Stimulated activated CD4-positive, alpha-beta T cell treated with anti-CD3 and anti-CD28 coated beads, Interleukin-12 subunit alpha, Interleukin-12 subunit beta, amount 100 ng/mL, for 48 hours (primary cell): ENCODE measurements around the gene GJB2.

Source experiments
- DNase-seq, 3 donors: peaks; one replicate each; pipeline ENCODE4 v3.0.0-alpha.2; 2020; ENCODE audit warnings: low read depth in 2 of 3, low spot score in 1 of 3

The GJB2 gene

DNA sequence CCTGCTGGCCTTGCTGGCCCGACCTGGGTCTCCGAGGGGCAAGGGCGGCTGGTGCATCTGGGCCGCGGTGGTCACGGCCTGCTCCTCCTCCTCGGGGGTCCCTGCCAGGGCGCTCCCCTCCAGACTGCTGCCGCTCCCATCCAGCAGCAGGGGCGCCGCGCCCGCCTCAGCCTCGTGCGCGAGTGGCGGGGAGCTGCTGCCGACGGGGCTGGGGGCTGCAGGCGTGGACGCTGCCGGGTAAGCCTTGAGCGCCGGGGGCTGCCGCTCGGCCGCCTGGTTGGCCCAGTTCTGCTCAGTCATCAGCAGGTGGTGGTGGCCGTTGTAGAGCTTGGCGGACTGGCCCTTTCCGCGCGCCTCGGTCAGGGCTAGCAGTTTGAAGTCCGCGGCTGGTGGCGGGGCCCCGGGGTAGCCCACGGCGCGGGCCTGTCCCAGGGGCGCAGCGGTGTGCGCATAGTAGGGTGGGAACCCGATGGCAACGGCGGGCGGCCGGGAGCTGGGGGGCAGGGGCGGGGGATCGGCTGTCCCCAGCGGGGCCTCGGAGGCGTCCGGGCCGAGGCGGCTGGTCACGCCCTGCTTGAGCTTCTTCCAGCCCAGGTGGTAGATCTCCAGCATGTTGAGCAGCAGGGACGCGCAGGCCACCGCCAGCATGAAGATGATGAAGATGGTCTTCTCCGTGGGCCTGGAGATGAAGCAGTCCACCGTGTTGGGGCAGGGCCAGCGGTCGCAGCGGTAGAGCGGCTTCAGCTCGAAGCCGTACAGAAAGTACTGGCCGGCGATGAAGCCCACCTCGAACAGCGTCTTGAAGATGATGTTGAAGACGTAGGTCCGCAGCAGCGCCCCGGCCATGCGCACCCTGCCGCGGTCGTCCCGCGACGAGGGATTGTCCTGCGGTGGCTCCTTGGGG is 50.5 kb downstream of the GJB2 start:
- DNase-seq = no peak

DNA sequence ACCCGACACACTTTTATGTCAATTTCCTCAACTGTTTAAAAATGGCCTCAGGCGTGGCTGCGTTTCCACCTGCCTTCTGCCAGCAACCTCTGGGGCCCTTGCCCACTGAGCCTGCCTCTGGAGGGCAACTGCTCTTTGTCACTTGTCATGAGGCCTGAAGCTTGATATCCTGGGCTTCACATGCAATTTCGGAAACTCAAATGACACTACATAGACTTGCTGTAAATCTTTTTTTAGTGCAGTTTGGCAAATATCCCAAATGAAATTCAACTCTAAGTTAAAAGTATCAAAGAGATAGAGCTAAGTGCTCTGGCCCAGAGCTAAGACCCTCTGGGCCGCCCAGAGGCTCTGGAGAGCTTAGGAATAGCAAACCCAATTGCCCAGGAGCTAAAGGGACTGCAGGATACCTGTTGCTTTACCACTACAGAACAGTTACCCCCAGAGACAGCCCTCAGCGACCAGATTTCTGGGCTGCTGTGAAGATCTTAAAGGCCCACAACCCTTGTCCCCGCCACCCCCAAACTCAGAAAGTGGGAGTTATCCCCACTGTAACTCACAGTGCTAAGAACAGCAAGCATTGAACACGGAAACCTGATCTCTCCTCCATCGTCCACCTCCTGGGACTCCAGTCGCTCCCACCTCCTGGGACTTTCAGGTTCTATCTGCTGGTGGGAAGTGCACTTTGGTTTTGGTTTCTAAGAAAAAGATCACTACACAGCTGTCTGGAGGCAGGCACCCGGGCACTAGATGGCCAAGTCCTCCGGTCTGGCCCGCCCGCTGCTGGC is 51.3 kb downstream of the GJB2 start:
- no peak for DNase-seq

DNA sequence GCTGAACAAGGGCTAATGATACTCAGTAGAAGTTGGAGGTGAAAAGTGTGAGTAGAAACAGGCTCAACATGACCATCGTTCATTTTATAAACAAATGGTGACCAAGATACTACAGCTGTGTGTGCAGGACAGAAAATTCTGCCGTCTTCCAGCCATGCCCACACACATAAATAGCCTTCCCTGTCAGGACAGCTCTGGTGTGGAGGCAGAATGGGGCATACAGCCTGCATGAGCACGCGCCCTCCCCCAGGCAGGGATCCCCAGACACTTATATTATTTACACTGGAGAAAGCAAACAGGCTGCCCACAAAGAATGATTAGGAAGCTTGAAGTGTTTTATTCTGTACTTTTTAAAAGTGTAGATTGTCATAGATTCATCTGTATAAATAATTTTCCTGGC is 52.3 kb downstream of the GJB2 start:
- DNase-seq = no peak

DNA sequence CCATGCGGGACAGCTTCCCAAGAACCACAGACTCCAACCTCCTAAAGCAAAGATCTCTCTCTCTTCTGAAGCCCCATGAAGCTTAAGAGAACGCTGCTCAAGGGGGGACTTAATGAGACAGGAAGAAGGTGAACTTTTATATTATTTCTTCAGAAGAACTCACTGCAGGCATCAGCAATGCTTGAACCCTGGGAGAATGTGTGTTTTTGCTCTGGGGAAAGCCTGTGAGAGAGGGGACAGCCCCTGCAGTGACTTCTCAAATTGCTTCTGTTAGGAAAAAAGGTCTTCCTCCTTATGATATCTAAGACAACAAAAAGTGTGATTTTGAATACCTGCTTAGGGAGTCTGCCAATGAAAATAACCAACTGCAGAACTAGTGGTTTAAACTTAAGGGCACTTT is 54.9 kb downstream of the GJB2 start:
- DNase-seq = no peak
